NCI-H524 treated with DMSO at 0.1 percent for 48 hours (cell line): ENCODE data around the gene NEURL1B.

Source experiments
- DNase-seq: peaks from one replicate; lab custom pipeline; 2025; lab: John Stamatoyannopoulos, UW

NEURL1B gene

GRCh38 chr5:172610643-172611042, 30.4 kb upstream of the NEURL1B start:
- no peak for DNase-seq

- no peak for DNase-seq
Observed at GRCh38 chr5:172611913-172612312, 29.1 kb upstream of the NEURL1B start.

DNA sequence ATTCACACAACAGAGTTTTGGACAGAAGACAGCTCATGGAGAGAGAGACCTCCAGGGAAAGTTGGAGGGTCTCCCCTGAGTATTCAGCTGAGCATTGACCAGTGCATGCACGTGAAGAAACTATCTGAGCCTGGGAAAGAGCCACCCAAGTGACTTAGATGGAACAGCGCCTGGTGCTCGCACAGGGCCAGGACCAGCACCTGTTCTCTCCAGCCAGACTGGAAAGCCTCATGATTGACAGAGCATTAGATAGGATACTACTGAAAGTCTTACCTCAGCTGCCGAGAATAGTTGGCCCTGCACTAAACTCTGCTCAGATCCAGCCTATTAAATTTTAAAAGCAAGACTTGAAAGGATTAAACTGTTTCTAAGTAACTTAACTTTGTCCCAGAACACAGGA, 28.3 kb upstream of the NEURL1B start:
- DNase-seq, result no peak

GRCh38 chr5:172616136-172616535, 24.9 kb upstream of the NEURL1B start:
- DNase-seq, result no peak

GRCh38 chr5:172616730-172617129, 24.3 kb upstream of the NEURL1B start:
- DNase-seq, result no peak

DNA sequence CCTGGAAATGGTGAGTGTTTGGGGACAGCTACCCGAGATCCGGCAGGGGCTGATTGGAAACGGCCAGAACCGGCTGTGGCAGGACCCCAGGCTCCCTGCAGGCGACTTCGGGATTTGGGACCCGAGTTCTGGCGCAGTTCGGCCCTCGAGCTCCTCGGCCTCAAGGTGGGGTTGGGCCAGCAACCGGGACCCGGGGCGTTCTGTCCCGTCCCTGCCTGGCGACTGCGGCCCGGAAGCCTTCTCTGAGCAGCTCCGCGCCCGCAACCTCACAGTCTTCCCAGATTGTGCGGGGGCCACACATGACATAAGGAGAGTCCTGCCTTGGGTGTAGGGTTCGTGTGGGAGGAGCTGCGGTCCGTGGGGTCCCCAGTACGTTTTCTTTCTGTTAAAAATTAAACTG, 23.2 kb upstream of the NEURL1B start:
- no peak for DNase-seq

- no peak for DNase-seq
Observed at GRCh38 chr5:172618574-172619365, 22.3 kb upstream of the NEURL1B start.

GRCh38 chr5:172620506-172620905, 20.6 kb upstream of the NEURL1B start:
- DNase-seq, result no peak

DNA sequence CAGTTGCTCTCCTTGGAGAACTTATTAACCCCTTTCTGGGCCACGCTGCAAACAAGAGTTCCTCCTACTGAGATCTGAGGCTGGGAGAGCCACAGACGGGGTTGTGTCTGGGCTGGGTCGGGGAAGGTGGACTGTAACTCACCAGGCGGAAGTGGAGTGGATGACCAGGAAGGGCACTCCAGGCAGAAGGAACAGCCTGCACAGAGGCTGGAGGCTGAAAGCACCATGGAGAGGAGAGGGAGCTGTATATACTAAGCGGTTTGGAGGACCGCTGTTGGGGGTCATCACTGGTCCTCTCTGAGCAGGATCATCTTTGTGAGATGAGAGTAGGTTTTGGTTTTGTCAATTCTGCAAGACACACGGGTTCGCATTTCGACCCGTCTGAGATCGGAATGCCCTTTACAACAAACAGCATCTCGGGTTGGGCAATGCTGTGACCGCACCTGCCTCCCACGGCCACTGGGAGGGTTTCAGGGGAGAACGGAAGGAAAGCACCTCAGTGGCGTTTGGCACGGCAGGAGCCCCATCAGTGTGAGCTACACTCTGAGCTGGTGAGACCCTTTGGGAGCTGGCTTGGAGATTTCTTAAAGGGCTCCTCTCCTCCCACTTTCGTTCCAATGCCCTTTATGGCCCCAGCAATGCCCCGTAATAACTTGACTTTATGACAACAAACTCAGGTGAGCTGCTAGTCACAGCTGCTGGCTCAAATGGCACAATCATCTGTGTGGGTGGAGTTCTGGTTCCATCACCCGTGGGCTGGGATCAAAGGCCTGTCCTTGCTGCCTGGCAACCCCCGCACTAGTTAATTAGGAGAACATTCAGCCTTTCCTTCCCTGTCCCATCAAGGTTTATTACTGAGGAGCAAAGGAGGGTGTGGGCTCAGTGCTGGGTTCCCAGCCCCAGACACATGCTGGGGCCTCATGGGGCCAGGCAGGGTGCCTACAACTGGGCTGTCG, 18.7 kb upstream of the NEURL1B start:
- no peak for DNase-seq

- DNase-seq, result no peak
Observed at GRCh38 chr5:172623313-172623980, 17.6 kb upstream of the NEURL1B start.

DNA sequence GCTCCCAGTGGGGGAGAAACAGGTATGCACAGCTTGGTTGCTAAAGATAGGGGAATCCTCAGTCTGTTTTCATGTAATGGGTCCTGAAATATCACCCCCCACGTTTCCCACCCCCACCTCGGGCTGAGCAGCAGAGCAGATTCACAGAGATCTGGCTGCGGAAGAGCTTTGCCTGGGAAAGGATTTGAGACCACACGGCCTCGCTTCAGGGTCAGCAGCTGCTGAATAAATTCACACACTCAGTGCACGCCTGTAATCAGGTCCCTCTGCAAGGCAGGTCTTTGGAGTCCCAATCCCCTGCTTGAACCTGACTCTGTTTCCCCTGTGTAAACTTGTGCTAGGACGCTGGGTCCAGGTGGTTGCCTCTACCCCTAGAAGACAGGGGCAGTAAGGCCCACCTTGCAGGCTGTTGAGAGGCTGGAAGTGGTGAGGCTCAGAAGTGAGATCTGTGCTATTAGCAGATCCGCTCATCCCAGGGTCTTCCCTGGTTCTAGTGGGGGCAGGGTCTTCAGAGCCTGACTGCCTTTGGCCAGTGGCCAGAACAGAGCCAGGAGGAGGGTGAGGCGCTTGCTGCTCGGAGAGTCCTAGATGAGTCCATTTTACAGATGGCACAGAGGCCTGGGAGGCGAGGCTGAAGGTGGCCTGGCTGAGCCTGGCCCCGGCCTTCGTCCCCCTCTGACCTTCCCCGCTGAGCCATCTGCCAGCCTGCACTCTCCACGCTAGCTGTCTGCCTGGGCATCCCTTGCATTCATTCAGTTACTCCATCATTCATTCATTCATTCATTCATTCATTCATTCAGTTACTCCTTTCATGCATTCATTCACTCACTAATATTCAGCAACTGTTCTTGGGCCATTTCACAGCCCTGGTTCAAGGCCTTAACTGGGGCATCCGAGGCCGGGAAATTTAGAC, 16.7 kb upstream of the NEURL1B start:
- no peak for DNase-seq

DNA sequence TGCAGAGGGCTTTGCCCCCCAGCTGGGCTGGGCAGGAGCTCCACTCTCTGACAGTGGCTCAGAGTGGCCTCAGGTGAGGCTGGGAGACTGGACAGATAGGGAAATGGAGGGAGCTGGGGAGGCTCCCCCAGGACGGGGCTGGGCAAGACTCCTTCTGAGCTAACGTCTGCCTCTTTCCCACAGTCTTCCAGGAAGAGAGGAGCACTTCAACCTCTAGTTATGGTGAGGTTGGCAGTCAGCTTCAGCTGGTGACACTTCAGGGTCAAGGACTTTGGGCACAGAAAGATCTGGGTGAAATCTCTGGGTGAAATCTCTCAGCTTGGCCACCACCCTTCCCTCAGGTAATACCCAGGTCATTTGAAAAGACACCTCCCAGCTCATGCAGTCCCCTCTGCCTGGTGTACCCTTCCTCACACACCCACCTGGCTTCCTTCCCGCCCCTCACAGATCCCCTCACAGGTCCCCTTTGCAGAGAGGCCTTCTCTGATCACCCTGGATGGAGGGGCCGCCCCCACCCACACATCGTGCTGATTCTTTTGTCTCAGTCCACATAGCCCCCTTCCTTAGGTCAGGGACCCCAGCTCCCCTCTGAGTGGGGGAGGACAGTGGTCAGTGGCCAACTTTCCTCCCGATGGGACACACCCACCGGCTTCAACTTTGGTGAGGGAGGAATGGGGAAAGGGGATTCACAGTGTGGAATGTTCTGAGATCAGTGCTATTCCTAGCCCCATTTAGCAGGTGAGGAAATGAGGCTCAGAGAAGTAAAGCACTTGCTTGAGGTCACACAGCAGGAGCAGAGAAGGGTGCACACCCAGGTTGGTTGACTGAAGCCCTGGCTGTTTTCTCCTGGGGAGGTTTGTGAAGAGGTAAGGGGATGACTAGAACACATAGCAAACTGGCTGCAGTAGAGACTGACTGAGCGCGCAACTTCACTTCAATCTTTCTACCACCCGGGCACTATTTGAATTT, 15.8 kb upstream of the NEURL1B start:
- DNase-seq, result no peak

DNA sequence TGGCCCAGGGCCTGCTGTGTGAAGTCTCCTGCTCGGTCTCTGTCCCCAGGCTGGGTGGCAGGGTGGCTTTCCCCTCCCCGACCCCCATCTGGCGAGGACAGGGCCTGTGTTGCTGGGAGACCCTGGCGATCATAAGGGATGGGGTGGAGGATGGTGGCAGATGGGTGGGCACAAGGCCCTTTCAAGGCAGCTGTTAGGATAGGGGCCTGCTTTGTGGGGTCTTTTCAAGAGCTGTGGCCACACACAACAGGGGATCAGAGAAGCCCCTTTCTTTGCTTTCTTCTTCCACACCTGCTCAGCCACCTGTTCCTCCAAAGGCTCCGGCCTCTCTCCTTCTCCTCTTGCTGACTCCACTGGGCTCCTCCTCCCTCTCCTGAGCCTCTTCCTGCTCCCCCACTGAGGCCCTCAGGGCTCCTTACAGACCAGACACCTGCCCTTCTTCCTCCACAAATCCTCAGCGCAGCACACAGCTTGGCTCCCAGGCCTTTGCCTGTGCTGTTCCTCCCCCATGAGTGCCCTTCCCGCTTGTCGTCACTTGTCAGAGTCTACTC, 15.0 kb upstream of the NEURL1B start:
- DNase-seq, result peak; percentile 98

- DNase-seq, result no peak
Observed at GRCh38 chr5:172630082-172630481, 11.0 kb upstream of the NEURL1B start.

DNA sequence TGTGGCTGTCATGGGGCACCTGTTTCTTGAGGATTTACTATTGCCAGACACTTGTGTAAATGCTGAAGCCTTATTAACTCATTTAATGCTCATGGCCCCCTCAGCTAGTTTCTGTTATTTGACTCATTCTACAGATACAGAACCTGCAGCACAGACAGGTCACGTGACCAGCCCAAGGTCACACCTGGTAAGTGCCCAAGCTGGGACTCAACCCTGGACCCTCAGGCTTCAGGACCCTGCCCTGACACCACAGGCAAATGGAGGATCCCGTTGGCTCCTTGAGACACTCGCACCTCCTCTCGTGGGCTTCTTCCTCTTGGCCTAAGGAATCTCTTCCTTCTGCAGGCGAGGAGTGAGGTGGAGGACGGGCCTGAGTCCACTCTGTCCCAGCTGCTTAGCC, 10.6 kb upstream of the NEURL1B start:
- no peak for DNase-seq

- peak; percentile 32 for DNase-seq
Observed at GRCh38 chr5:172630986-172631385, 10.1 kb upstream of the NEURL1B start.

DNA sequence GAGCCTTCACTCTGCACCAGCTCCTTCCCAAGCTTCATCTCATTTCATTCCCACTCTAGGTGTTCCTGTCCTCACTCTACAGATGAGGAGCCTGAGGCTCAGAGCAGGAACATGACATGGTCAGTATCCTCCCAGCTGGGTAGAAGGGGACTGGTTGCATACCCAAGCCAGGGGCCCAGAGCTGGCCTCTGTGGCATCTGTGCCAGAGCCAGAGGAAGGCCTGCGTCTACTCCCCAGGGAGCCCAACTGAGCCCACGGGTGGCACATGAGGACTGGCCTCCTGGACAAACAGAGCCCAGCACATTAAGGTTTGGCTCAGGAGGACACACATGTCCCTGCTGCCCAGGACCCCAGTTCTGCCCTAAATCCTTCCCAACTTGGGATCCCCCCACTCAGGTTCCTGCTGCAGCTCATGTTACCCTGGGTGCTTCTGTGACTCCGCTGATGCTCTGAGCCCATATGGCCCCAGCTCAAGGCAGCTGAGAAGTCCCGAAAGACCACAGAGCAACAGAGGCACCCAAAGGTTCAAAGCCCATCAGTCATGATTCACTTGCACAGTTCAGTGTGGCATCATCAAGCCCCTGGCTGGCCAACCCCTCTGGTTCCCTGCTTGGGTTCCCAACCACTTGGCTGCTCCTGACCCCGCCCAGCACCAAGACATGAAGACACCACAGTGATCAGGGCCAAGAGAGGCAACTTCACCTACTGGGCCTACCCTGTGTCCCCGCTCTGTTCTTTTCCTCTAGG, 8.5 kb upstream of the NEURL1B start:
- DNase-seq, result no peak

DNA sequence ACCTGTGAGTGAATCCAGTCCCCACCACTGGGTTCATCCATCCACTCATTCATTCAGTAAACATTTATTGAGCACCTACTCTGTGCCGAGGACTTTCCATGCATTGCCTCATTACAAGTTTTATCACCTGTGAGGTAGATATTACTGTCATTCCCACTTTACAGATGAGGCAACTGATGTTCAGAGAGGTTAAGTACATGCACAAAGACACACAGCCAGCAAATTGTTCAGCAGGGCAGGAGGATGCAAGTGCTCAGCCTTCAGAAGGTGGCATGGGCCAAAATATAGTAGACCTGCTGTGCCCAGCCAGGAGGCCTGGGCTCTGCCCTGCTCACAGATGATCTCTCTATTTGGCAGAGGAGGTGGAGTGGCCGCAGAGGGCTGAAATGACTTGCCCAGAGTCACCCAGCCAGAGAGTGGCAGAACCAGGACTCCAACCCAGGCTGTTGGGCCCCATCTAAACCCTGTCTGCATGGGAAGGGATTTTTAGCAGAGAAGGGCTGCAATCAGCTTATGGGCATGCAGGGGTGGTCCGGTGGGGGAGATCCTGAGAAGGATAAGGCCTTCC, 7.6 kb upstream of the NEURL1B start:
- DNase-seq, result no peak
